H1 (cell line): ENCODE data around the gene TMSB10. TPM values are rescaled to one million over a fixed set of nuclear protein-coding genes. Genes with fewer than 3 reads are reported as not detected.

Source experiments
- CTCF ChIA-PET: fragments of 300-600 bp; sonication (Branson Sonifier 250); formaldehyde crosslinking; loops from one replicate; lab custom pipeline; 2021; ENCODE audit not compliant: partially characterized antibody; lab: Charles Lee
- POLR2A ChIA-PET: fragments of 300-600 bp; sonication (Branson Sonifier 250); formaldehyde crosslinking; loops from one replicate; lab custom pipeline; 2021; ENCODE audit warnings: inconsistent platforms; ENCODE audit not compliant: partially characterized antibody; lab: Charles Lee
- DNase-seq, 2 experiments: peaks; one replicate each; pipeline versions ENCODE4 v3.0.0 to v3.0.0-alpha.2; 2010 to 2022; ENCODE audit warnings: low spot score in 2 of 2, low read depth in 1 of 2, mixed read lengths in 1 of 2
- FAIRE-seq: peaks from 2 replicates; lab custom pipeline; 2011; peaks lifted over from hg19 to GRCh38; lab: Jason Lieb, UNC
- H2AFZ ChIP-seq: 2 replicates; pipeline ENCODE4 v1.8.1; 2012; ENCODE audit warnings: low read length, inconsistent platforms
- H2AK5ac ChIP-seq: 2 replicates; pipeline ENCODE4 v1.6.1; 2013; ENCODE audit warnings: low read depth, low read length
- H2BK120ac ChIP-seq: replicated peaks from 2 replicates; pipeline ENCODE3; 2013; ENCODE audit warnings: low read depth, low read length, inconsistent platforms
- H2BK12ac ChIP-seq: 2 replicates; pipeline ENCODE4 v1.6.1; 2013; ENCODE audit warnings: low read depth, low read length
- H2BK15ac ChIP-seq: 2 replicates; pipeline ENCODE4 v1.6.1; 2013; ENCODE audit warnings: low read length
- H2BK20ac ChIP-seq: 2 replicates; pipeline ENCODE4 v1.6.1; 2013; ENCODE audit warnings: low read length
- H2BK5ac ChIP-seq: 2 replicates; pipeline ENCODE4 v1.6.1; 2013; ENCODE audit warnings: low read depth, low read length
- H3K14ac ChIP-seq: 2 replicates; pipeline ENCODE4 v1.6.1; 2013; ENCODE audit warnings: inconsistent platforms; ENCODE audit not compliant: insufficient read length
- H3K18ac ChIP-seq: 2 replicates; pipeline ENCODE4 v1.6.1; 2013; ENCODE audit warnings: low read length; ENCODE audit errors: extremely low read depth
- H3K23ac ChIP-seq: 2 replicates; pipeline ENCODE4 v1.6.1; 2013; ENCODE audit warnings: inconsistent platforms; ENCODE audit not compliant: insufficient read length
- H3K23me2 ChIP-seq: 2 replicates; pipeline ENCODE4 v1.6.1; 2013; ENCODE audit warnings: low read depth, low read length
- H3K27ac ChIP-seq: 2 replicates; pipeline ENCODE4 v1.6.1; 2011; ENCODE audit warnings: low read depth, low read length, inconsistent platforms
- H3K27me3 ChIP-seq, 4 experiments: replicated peaks in 1 of 4; 1 replicate in 1 of 4; 2 replicates in 3 of 4; pipeline versions ENCODE4 v1.6.1 to v1.8.1; 2011 to 2013; ENCODE audit warnings: low read length in 3 of 4, mild to moderate bottlenecking in 3 of 4, inconsistent platforms in 2 of 4, mixed read lengths in 2 of 4, moderate library complexity in 1 of 4; ENCODE audit not compliant: control insufficient read depth in 3 of 4, insufficient read depth in 3 of 4; ENCODE audit errors: extremely low read depth in 1 of 4
- H3K36me3 ChIP-seq, 4 experiments: 2 replicates each; pipeline versions ENCODE4 v1.6.1 to v1.8.1; 2011 to 2013; ENCODE audit warnings: mild to moderate bottlenecking in 4 of 4, low read length in 3 of 4, moderate library complexity in 2 of 4, control low read depth in 1 of 4, inconsistent platforms in 1 of 4; ENCODE audit not compliant: insufficient read depth in 4 of 4, control insufficient read depth in 2 of 4
- H3K4ac ChIP-seq: replicated peaks from 2 replicates; pipeline ENCODE3; 2013; ENCODE audit warnings: low read length, low read depth, mixed read lengths, inconsistent platforms; ENCODE audit not compliant: insufficient read length
- H3K4me1 ChIP-seq, 4 experiments: replicated peaks in 1 of 4; 1 replicate in 1 of 4; 2 replicates in 3 of 4; pipeline versions ENCODE4 v1.6.1 to v1.8.1; 2011 to 2013; ENCODE audit warnings: low read length in 3 of 4, inconsistent platforms in 2 of 4, mixed read lengths in 1 of 4; ENCODE audit not compliant: insufficient read depth in 4 of 4, control insufficient read depth in 3 of 4
- H3K4me2 ChIP-seq, 2 experiments: 2 replicates each; pipeline versions ENCODE4 v1.6.1 to v1.8.1; 2011 to 2013; ENCODE audit warnings: low read depth in 2 of 2, low read length in 2 of 2, control low read depth in 1 of 2, inconsistent platforms in 1 of 2, mild to moderate bottlenecking in 1 of 2; ENCODE audit not compliant: insufficient read depth in 1 of 2
- H3K4me3 ChIP-seq, 4 experiments: fragments of 200-600, 300-600 bp in 1 of 4; sonication (generic), shearing (Covaris generic), sonication (Bioruptor Twin) in 1 of 4; 2 replicates each; pipeline versions ENCODE4 v1.5.1 to v1.8.1; 2011 to 2016; ENCODE audit warnings: low read length in 4 of 4, low read depth in 3 of 4, control low read depth in 2 of 4, inconsistent platforms in 2 of 4, mild to moderate bottlenecking in 2 of 4, mixed read lengths in 1 of 4, moderate library complexity in 1 of 4; ENCODE audit not compliant: insufficient read depth in 2 of 4; ENCODE audit errors: extremely low read depth in 1 of 4
- H3K56ac ChIP-seq: replicated peaks from 2 replicates; pipeline ENCODE3; 2013; ENCODE audit warnings: low read depth, mild to moderate bottlenecking, mixed read lengths, low read length, inconsistent platforms; ENCODE audit not compliant: insufficient read length
- H3K79me1 ChIP-seq: 2 replicates; pipeline ENCODE4 v1.6.1; 2013; ENCODE audit warnings: low read depth, low read length, control low read depth
- H3K79me2 ChIP-seq, 2 experiments: 2 replicates each; pipeline versions ENCODE4 v1.6.1 to v1.8.1; 2012 to 2013; ENCODE audit warnings: low read length in 2 of 2, mild to moderate bottlenecking in 2 of 2, inconsistent platforms in 1 of 2; ENCODE audit not compliant: insufficient read depth in 2 of 2, control insufficient read depth in 1 of 2
- H3K9ac ChIP-seq, 4 experiments: replicated peaks in 1 of 4; 1 replicate in 1 of 4; 2 replicates in 3 of 4; pipeline versions ENCODE4 v1.6.1 to v1.8.1; 2011 to 2013; ENCODE audit warnings: low read depth in 3 of 4, low read length in 3 of 4, control low read depth in 2 of 4, mild to moderate bottlenecking in 2 of 4, moderate library complexity in 2 of 4, inconsistent platforms in 1 of 4; ENCODE audit errors: extremely low read depth in 1 of 4
- H3K9me3 ChIP-seq, 2 experiments: 2 replicates each; pipeline versions ENCODE4 v1.6.1 to v1.8.1; 2012 to 2013; ENCODE audit warnings: mild to moderate bottlenecking in 2 of 2, moderate library complexity in 2 of 2, control low read depth in 1 of 2, inconsistent platforms in 1 of 2, low read depth in 1 of 2, low read length in 1 of 2, mixed read lengths in 1 of 2; ENCODE audit not compliant: insufficient read depth in 2 of 2
- H4K20me1 ChIP-seq, 2 experiments: replicated peaks in 1 of 2; 2 replicates each; pipeline versions ENCODE3 to v1.8.1; 2011 to 2013; ENCODE audit warnings: inconsistent platforms in 2 of 2, low read length in 2 of 2, mild to moderate bottlenecking in 1 of 2; ENCODE audit not compliant: insufficient read depth in 2 of 2, control insufficient read depth in 1 of 2
- H4K5ac ChIP-seq: 2 replicates; pipeline ENCODE4 v1.6.1; 2013; ENCODE audit warnings: low read length, low read depth, mixed read lengths, inconsistent platforms; ENCODE audit not compliant: insufficient read length
- H4K8ac ChIP-seq: 2 replicates; pipeline ENCODE4 v1.8.0; 2013; ENCODE audit warnings: mild to moderate bottlenecking, moderate library complexity, low read length, inconsistent platforms; ENCODE audit not compliant: insufficient read depth; ENCODE audit errors: extremely low read depth
- H4K91ac ChIP-seq: replicated peaks from 2 replicates; pipeline ENCODE3; 2013; ENCODE audit warnings: low read length, mixed read lengths, inconsistent platforms; ENCODE audit not compliant: insufficient read length
- EP300 ChIP-seq, 2 experiments: IDR thresholded peaks; 1 replicate in 1 of 2; 2 replicates in 1 of 2; pipeline ENCODE4 v1.6.1; 2011 to 2012; ENCODE audit warnings: low read depth in 2 of 2, low read length in 2 of 2, mild to moderate bottlenecking in 2 of 2, borderline replicate concordance in 1 of 2, inconsistent platforms in 1 of 2, moderate library complexity in 1 of 2
- GABPA ChIP-seq: IDR thresholded peaks from 2 replicates; pipeline ENCODE4 v1.6.1; 2011; ENCODE audit warnings: mild to moderate bottlenecking, low read length, moderate library complexity, borderline replicate concordance; ENCODE audit not compliant: insufficient read depth
- HDAC6 ChIP-seq: IDR thresholded peaks from one replicate; pipeline ENCODE4 v1.7.1; 2012; ENCODE audit warnings: low read depth, mild to moderate bottlenecking, inconsistent platforms, low read length, moderate library complexity
- KDM4A ChIP-seq: IDR thresholded peaks from one replicate; pipeline ENCODE4 v1.7.1; 2012; ENCODE audit warnings: low read depth, mild to moderate bottlenecking, moderate library complexity, low read length, inconsistent platforms; ENCODE audit not compliant: severe bottlenecking
- KDM5A ChIP-seq: fragments of 200-600 bp; IDR thresholded peaks from 2 replicates; pipeline ENCODE4 v1.7.1; 2012; ENCODE audit warnings: mild to moderate bottlenecking, low read length, inconsistent platforms, mixed read lengths
- NRF1 ChIP-seq: IDR thresholded peaks from 2 replicates; pipeline ENCODE4 v1.6.1; 2011; ENCODE audit warnings: mild to moderate bottlenecking, low read depth, low read length, improper control_type of control experiment
- PHF8 ChIP-seq: fragments of 200-600 bp; sonication (generic); conservative IDR thresholded peaks from 2 replicates; pipeline ENCODE4 v1.7.1; 2012; ENCODE audit warnings: low read depth, mild to moderate bottlenecking, inconsistent platforms, low read length, moderate library complexity
- RXRA ChIP-seq: IDR thresholded peaks from 2 replicates; pipeline ENCODE4 v1.6.1; 2011; ENCODE audit warnings: low read depth, mild to moderate bottlenecking, low read length, moderate library complexity; ENCODE audit not compliant: insufficient read depth
- SP2 ChIP-seq: IDR thresholded peaks from 2 replicates; pipeline ENCODE4 v1.6.1; 2012; ENCODE audit warnings: mild to moderate bottlenecking, low read length, inconsistent platforms
- SRF ChIP-seq: IDR thresholded peaks from 2 replicates; pipeline ENCODE4 v1.6.1; 2011; ENCODE audit warnings: mild to moderate bottlenecking, low read depth, low read length, moderate library complexity
- WGBS, 2 experiments: shearing (Covaris generic) in 1 of 2; methylation state at CpG; one replicate each; pipeline versions ENCODE4 v1.1.6 to v1.1.7; 2013 to 2015; ENCODE audit warnings: low lambda C conversion rate in 2 of 2, mixed read lengths in 2 of 2, inconsistent platforms in 1 of 2, low coverage in 1 of 2, missing lambda C conversion rate in 1 of 2; ENCODE audit not compliant: insufficient replicate concordance in 2 of 2, insufficient coverage in 1 of 2, insufficient read length in 1 of 2; ENCODE audit errors: extremely low coverage in 1 of 2, missing lambda C conversion rate in 1 of 2; 5-methylcytosine and 5-hydroxymethylcytosine counted together
- polyA plus RNA-seq, 7 experiments: library from polyadenylated mRNA; depleted of rRNA in 3 of 7; stranded (reverse) in 5 of 7; unstranded in 2 of 7; fragments of >200 nt in 5 of 7; fragments of 200-250 nt in 2 of 7; gene quantifications; 1 replicate in 5 of 7; 2 replicates in 1 of 7; 4 replicates in 1 of 7; pipeline versions ENCODE4 v1.2.1 to v1.2.3, GENCODE V29; 2011 to 2013; ENCODE audit warnings: missing spikeins in 2 of 7, mixed read lengths in 2 of 7
- total RNA-seq: library from RNA; stranded (reverse); fragmentation: NEBNext Ultra II Directional; extraction: Animal tissue kit (Norgen Biotek cat#: 25700); gene quantifications from 2 replicates; pipeline ENCODE4 v1.2.1, GENCODE V29; 2021
- TF ChIP-seq, protein P1 (sequence below): IDR thresholded peaks from 2 replicates; pipeline ENCODE4 v1.6.1; 2012; ENCODE audit warnings: low read length, inconsistent platforms

TMSB10 gene
- total and polyA plus RNA-seq, 2 of the 8 experiments (the other 6 are each of a cell fraction or from before 2014, with no cell fraction given) = 593 to 1,075 TPM

DNA sequence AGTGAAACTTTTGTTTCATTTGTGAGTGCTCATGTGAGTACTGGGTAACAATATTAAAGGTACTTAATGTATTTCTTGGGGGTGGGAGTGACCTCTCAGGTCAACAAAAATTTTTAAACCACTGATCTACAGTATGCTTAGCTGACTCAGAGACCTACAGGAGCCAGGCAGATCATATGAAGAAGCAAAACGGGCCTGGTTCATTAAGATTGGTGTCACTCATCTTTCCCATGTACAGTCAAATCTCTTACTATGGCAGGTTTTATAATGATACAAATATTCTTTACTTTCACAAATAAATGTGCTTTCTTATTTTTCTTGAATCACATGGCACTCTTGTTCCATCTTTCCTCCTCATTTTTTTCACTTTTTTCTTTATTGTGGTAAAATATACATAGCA, 7.7 kb upstream of the TMSB10 start:
- no peak overlapping the region for H3K14ac ChIP-seq
- H3K27ac ChIP-seq = no peak overlapping the region
- no peak overlapping the region for H4K91ac ChIP-seq
- H2BK20ac ChIP-seq = no peak overlapping the region
- H4K20me1 ChIP-seq = no peaks in the 10 kb centered on the region
- H3K23me2 ChIP-seq = no peaks in the 10 kb centered on the region
- no peak overlapping the region for H2AK5ac ChIP-seq
- no peak overlapping the region for H3K56ac ChIP-seq
- H3K36me3 ChIP-seq = no peaks in the 10 kb centered on the region
- no peak overlapping the region for H4K5ac ChIP-seq
- FAIRE-seq = no peak
- ChIA-PET POLR2A (interaction anchor here (1.1 kb wide), 1 partner anchor 10 kb away, joined by 3 read pairs; no protein-coding TSS in a partner anchor), CTCF (interaction anchor here (4.9 kb wide), 1 partner anchor 28 kb away, joined by 17 read pairs; no protein-coding TSS in a partner anchor)
- H3K4ac ChIP-seq = no peak overlapping the region
- H2BK15ac ChIP-seq = no peak overlapping the region
- no peak overlapping the region for H2BK120ac ChIP-seq
- H3K4me2 ChIP-seq = no peak overlapping the region
- no peak overlapping the region for H2AFZ ChIP-seq
- H3K4me1 ChIP-seq = peaks cover 2 to 7% (median 5%) of the 10 kb centered on the region in 4 experiments; a peak in 5 of 7 replicates
- no peak overlapping the region for H3K9ac ChIP-seq
- WGBS, 2 experiments = 78% methylated on average over 1 of the region's 1 CpG; no CpG with 5 or more reads in 1 of the 2 experiments
- no peak for DNase-seq
- TF ChIP-seq GABPA = no peak
- no peak for TF ChIP-seq KDM4A
- TF ChIP-seq NRF1 = no peak
- TF ChIP-seq HDAC6 = no peak
- no peak for TF ChIP-seq RXRA
- TF ChIP-seq SRF = no peak
- TF ChIP-seq, protein P1, sequence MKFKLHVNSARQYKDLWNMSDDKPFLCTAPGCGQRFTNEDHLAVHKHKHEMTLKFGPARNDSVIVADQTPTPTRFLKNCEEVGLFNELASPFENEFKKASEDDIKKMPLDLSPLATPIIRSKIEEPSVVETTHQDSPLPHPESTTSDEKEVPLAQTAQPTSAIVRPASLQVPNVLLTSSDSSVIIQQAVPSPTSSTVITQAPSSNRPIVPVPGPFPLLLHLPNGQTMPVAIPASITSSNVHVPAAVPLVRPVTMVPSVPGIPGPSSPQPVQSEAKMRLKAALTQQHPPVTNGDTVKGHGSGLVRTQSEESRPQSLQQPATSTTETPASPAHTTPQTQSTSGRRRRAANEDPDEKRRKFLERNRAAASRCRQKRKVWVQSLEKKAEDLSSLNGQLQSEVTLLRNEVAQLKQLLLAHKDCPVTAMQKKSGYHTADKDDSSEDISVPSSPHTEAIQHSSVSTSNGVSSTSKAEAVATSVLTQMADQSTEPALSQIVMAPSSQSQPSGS = no peak
- no peak for TF ChIP-seq SP2
- no peak for TF ChIP-seq EP300 (IDR thresholded peaks at IDR 0.05; ENCODE audit: borderline replicate concordance in 1 of 2, low read depth in 2 of 2, low read length in 2 of 2)
- TF ChIP-seq KDM5A = no peak
- TF ChIP-seq PHF8 = no peak
- no peaks in the 10 kb centered on the region for H3K27me3 ChIP-seq
- no peak overlapping the region for H3K18ac ChIP-seq
- H3K23ac ChIP-seq = no peak overlapping the region
- H3K79me1 ChIP-seq = no peaks in the 10 kb centered on the region
- H2BK5ac ChIP-seq = no peak overlapping the region
- no peak overlapping the region for H3K4me3 ChIP-seq
- no peaks in the 10 kb centered on the region for H3K79me2 ChIP-seq
- H2BK12ac ChIP-seq = no peak overlapping the region
- no peak overlapping the region for H4K8ac ChIP-seq
- no peaks in the 10 kb centered on the region for H3K9me3 ChIP-seq
